H1 (cell line): ENCODE results near the gene GDPD5.

Experiments
- CHD2 ChIP-seq: IDR thresholded peaks from 2 replicates; pipeline ENCODE4 v1.6.1; 2012; ENCODE audit warnings: low read length, improper control_type of control experiment
- EP300 ChIP-seq, 2 experiments: IDR thresholded peaks; 1 replicate in 1 of 2; 2 replicates in 1 of 2; pipeline ENCODE4 v1.6.1; 2011 to 2012; ENCODE audit warnings: low read depth in 2 of 2, low read length in 2 of 2, mild to moderate bottlenecking in 2 of 2, borderline replicate concordance in 1 of 2, inconsistent platforms in 1 of 2, moderate library complexity in 1 of 2
- EZH2 ChIP-seq: fragments of 200-600 bp; sonication (generic); IDR thresholded peaks from 2 replicates; pipeline ENCODE4 v1.7.1; 2012; ENCODE audit warnings: low read depth, mild to moderate bottlenecking, moderate library complexity, low read length, inconsistent platforms; ENCODE audit not compliant: severe bottlenecking
- HDAC6 ChIP-seq: IDR thresholded peaks from one replicate; pipeline ENCODE4 v1.7.1; 2012; ENCODE audit warnings: low read depth, mild to moderate bottlenecking, inconsistent platforms, low read length, moderate library complexity
- KDM5A ChIP-seq: fragments of 200-600 bp; IDR thresholded peaks from 2 replicates; pipeline ENCODE4 v1.7.1; 2012; ENCODE audit warnings: mild to moderate bottlenecking, low read length, inconsistent platforms, mixed read lengths
- POLR2A ChIP-seq, 2 experiments: IDR thresholded peaks; 1 replicate in 1 of 2; 2 replicates in 1 of 2; pipeline ENCODE4 v1.6.1; 2011; ENCODE audit warnings: low read depth in 2 of 2, low read length in 2 of 2, mild to moderate bottlenecking in 2 of 2; ENCODE audit errors: control extremely low read depth in 1 of 2
- SIRT6 ChIP-seq: IDR thresholded peaks from one replicate; pipeline ENCODE4 v1.7.1; 2012; ENCODE audit warnings: low read length, inconsistent platforms
- TAF1 ChIP-seq: IDR thresholded peaks from 2 replicates; pipeline ENCODE4 v1.6.1; 2011; ENCODE audit warnings: mild to moderate bottlenecking, low read depth, low read length
- TBP ChIP-seq: IDR thresholded peaks from 2 replicates; pipeline ENCODE4 v1.6.1; 2011; ENCODE audit warnings: low read depth, low read length, improper control_type of control experiment

GRCh38 chr11:75527130-75527529 lies 1.4 kb upstream of the GDPD5 start:
- no peak for TF ChIP-seq KDM5A
- no peak for TF ChIP-seq EP300 (IDR thresholded peaks at IDR 0.05; ENCODE audit: borderline replicate concordance in 1 of 2, low read depth in 2 of 2, low read length in 2 of 2)
- no peak for TF ChIP-seq POLR2A (IDR thresholded peaks at IDR 0.05; ENCODE audit: control extremely low read depth in 1 of 2, low read depth in 2 of 2, low read length in 2 of 2)
- TF ChIP-seq TAF1: no peak
- TF ChIP-seq EZH2: no peak
- TF ChIP-seq SIRT6: no peak
- no peak for TF ChIP-seq TBP
- no peak for TF ChIP-seq HDAC6
- TF ChIP-seq CHD2: no peak
